GM19372 (cell line): ENCODE data around the gene ARHGAP28.
"Not testable (repeated sequence)": the region's sequence is repeated elsewhere in the genome, so short reads cannot be mapped to it uniquely, and the experiment has no call there.

Source experiments
- ATAC-seq: cut with Tn5 transposase; IDR thresholded peaks from one replicate; pipeline ENCODE4 v1.9.1; 2021; ENCODE audit warnings: mild to moderate bottlenecking, low read depth, moderate library complexity; ENCODE audit not compliant: unreplicated experiment

The ARHGAP28 gene

GRCh38 chr18:6773777-6774176, 44.3 kb downstream of the ARHGAP28 start:
- ATAC-seq, result no peak

DNA sequence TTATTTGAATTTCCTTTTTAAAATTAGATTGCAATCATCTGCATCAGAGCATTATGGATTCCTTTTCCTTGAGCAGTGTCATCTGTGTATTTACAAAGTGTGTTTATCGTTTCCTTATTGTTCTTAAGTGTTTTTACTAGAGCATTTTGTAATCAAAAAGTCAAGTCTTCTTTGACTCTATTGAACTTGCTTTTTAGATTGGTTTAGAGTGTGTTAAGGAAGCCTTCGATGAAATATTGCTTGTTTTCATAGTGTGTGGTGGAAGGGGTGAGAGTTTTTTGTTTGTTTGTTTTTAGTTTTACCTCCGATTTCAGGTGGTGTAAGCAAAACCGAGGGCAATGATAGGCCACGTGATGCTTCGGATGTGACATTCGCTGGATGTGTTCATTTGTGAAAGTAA, 45.7 kb downstream of the ARHGAP28 start:
- no peak for ATAC-seq

GRCh38 chr18:6775702-6776101, 46.2 kb downstream of the ARHGAP28 start:
- ATAC-seq, result no peak

- ATAC-seq, result no peak
Observed at GRCh38 chr18:6776188-6776587, 46.7 kb downstream of the ARHGAP28 start.

- ATAC-seq, result no peak
Observed at GRCh38 chr18:6777509-6777908, 48.0 kb downstream of the ARHGAP28 start.

- ATAC-seq, result no peak
Observed at GRCh38 chr18:6778459-6779247, 49.1 kb downstream of the ARHGAP28 start.

- ATAC-seq, result no peak
Observed at GRCh38 chr18:6781142-6781714, 51.7 kb downstream of the ARHGAP28 start.

- no peak for ATAC-seq
Observed at GRCh38 chr18:6781796-6782195, 52.3 kb downstream of the ARHGAP28 start.

- ATAC-seq, result no peak
Observed at GRCh38 chr18:6782861-6783260, 53.3 kb downstream of the ARHGAP28 start.

DNA sequence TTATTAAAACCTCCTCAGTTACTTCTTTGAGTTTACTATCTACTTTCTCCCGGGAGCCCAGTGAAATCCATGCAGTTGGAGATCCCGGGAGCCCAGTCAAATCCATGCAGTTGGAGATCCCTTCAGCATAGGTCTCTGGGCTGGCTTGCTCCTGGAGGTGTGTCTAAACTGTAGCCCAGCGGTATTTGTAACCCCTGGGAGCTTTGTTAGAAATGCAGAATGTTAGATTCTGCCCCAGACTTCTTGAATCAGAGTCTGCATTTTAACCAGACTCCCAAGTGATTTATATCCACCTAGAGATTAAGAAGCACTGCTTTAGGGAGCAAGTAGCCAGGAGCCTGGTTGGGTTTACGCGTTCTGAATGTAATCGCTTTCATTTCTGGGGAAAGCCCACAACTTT, 54.5 kb downstream of the ARHGAP28 start:
- no peak for ATAC-seq

GRCh38 chr18:6785001-6785400, 55.5 kb downstream of the ARHGAP28 start:
- ATAC-seq, result no peak

- ATAC-seq, result no peak
Observed at GRCh38 chr18:6785411-6785810, 55.9 kb downstream of the ARHGAP28 start.

- no peak for ATAC-seq
Observed at GRCh38 chr18:6792391-6792790, 62.9 kb downstream of the ARHGAP28 start.

GRCh38 chr18:6793455-6793854, 63.9 kb downstream of the ARHGAP28 start:
- no peak for ATAC-seq

DNA sequence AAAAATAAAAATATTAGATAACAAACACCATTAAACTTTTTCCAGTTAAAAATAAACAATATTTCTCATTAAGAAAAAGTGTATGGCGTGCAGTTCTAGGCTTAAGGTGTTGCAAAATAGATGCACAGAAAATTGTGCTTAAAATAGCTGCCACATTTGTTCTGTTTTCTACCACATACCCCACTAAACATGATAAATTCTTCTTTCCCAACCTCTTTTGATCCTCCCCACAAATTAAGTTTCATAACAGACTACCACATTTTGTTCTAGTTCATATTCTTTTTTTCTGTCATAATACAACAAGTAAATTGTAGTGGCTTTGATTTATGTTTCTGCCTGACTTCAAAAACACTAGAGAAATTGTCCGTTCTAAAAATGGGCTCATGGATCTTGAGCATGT, 64.5 kb downstream of the ARHGAP28 start:
- no peak for ATAC-seq

DNA sequence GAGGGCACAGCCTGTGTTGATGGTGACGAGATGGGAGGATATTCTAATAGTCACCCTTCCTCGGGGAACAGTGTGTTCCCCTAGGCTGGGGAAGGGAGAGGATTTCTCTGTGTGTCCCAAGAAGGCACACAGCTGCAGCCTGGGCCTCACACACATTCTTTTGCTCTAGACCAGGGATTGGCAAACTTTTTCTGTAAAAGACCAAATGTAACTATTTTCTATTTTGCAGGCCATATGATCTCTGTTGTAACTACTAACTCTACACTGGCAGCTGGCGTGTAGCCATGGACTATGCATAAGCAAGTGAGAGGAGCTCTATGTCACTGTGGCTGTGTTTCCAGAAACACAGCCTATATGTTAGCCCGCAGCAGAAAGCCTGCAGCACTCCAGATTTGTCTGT, 65.8 kb downstream of the ARHGAP28 start:
- no peak for ATAC-seq

GRCh38 chr18:6796511-6796910, 67.0 kb downstream of the ARHGAP28 start:
- ATAC-seq, result no peak

GRCh38 chr18:6797171-6797570, 67.7 kb downstream of the ARHGAP28 start:
- no peak for ATAC-seq

DNA sequence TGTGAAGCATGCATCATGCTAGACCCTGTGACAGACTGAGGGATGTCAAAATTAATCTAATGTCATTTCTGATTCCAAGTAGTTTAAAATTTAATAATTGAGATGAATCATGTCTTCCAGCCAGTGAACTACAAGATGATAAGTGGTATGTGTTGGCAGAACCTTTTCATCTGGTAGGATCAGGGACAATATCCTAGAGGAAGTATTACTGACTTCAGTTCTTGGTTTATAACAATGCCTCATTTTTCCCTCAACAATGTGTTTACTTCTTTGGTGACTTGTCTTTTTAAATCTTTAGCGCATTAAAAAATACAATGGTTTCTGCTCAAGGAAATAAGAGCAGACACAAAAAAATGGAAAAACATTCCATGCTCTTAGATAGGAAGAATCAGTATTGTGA, 69.4 kb downstream of the ARHGAP28 start:
- no peak for ATAC-seq

- ATAC-seq, result not testable (repeated sequence)
Observed at GRCh38 chr18:6800309-6800708, 70.8 kb downstream of the ARHGAP28 start.

DNA sequence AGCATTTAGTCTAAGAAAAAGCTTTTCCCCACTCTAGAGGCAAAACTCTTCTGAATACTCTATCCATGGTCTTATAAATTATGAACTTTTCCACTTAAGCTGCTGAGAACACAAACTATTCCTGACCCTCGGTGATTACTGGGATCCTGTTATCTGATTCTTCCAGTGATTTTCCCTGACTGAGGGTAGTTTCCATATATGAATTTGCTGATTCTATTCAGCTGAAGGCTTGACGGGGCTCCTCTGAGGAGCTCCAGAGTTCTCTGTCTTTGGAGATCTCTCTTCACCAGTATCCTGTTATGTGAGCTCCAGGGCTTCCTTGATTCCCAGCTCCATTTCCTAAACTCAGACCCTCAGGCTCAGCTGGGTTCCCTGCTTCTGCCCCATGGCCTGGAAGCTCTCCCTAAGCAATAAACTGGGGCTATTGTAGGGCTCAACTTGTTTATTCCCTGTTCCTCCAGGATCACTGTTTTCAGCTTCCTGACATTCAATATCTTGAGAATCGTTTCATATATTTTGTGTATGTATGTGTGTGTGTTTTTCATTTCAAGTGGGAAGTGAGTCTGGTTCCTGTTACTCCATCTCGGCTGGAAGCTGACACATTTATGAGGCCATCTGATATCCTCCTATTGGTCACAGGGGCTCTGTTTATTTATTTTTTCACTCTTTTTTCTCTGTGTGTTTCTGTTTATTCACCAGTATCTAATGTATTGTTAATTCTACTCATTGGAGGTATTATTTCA, 78.2 kb downstream of the ARHGAP28 start:
- no peak for ATAC-seq

DNA sequence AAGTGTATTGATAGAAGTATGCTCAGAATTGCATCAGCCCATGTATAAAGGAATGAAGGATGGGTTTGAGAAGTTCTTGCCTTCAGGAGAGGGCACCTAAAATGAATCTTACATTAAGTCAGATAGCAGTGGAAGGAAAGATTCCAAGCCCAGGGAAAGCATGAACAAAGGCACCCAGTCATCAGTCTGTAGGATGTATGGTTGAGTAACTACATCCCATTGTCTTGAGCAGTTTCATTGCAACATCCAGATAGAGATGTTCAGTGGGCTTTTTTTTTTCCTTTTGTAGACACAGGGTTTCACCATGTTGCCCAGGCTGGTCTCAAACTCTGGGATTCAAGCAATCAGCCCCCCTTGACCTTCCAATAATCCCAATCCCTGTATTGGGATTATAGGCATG, 80.7 kb downstream of the ARHGAP28 start:
- ATAC-seq, result no peak
